Lung microvascular endothelial cell (primary cell): ENCODE results near the gene AK4. TPM values are rescaled to one million over a fixed set of nuclear protein-coding genes. Genes with fewer than 3 reads are reported as not detected.
A peak's percentile ranks its signal among the peaks of the same experiment; 100 is the strongest.

ENCODE experiments used
- DNase-seq, 2 donors: peaks; one replicate each; pipeline versions ENCODE4 v3.0.0 to v3.0.0-alpha.2; 2010; ENCODE audit warnings: low read depth in 2 of 2
- total RNA-seq: library from RNA; depleted of rRNA; stranded (reverse); fragments of >200 nt; gene quantifications from 2 replicates; pipeline ENCODE4 v1.2.1, GENCODE V29; 2014

Gene AK4
- total RNA-seq, 1 donor from 2014 or later = 26.4 TPM

DNA sequence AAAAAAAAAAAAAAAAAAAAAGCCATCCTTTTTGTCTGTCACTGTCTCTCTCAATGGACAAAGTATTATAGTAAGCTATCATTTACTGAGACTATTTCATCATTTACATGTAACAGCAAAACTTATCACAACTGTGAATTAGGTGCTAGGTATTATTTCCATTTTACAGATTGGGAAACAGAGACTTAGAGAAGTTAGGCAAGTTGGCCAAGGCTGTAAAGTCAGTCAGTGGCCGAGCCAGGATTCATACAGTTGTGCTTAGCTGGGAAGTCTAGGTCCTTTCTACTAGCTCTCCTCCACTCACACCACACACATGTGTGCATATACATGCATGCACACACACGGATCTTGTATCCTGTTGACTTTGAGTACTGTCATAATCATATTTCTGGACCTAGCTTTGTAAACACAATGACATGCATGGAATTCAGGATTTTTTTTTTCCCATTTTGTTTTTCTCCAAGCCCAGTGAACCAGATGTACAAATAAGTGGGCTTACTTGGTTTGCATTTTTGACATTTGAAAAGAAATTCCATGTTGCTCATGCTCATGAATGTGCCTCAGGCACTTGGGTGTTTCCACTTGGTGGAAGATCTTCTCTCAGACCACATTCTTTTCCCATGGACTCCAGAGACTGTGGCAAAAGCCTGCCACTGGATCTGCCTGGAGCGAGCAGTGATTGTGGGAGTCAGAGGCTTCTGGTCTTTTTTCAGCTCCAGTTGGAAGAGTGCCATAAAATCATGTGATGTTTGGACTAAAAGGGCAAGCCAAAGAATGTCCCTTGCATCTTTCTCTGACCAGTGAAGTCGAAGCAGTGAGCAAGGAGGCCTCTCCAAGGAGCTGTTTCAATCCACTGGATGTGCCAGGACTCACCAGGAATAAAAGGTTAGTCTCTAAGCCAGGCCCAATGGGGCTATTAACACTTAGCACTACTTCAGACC lies 99.7 kb downstream of the AK4 start:
- peak; percentile 30 to 38 for DNase-seq

- DNase-seq = no peak
These were observed 102.8 kb downstream of the AK4 start for GRCh38 chr1:65250826-65251225.

GRCh38 chr1:65253800-65254319 lies 105.9 kb downstream of the AK4 start:
- DNase-seq = no peak

- DNase-seq = peak; percentile 62 to 84
These were observed 106.5 kb downstream of the AK4 start for GRCh38 chr1:65254320-65255034.

GRCh38 chr1:65255035-65255655 lies 107.1 kb downstream of the AK4 start:
- DNase-seq = peak; percentile 19 to 31

- DNase-seq = no peak
These were observed 107.7 kb downstream of the AK4 start for GRCh38 chr1:65255656-65256050.

- DNase-seq = no peak
These were observed 109.1 kb downstream of the AK4 start for GRCh38 chr1:65256860-65257708.

DNA sequence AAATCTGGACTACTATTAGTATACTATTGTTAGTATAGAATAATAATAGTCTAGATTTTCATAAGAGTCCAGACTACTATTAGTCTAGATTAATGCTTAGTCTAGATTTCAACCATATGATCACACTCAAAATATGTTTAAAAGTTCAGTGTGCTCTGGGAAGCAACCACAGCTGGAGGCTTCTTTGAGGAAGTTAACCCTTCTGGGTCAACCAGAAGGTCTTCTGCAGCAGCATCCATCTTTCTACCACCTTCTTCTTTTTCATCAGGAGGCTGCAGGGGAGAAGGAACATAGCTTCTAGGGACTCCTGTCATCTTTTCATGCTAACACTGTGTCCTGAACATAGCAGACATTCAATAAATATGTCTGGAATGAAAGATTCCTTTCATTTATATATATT lies 110.1 kb downstream of the AK4 start:
- no peak for DNase-seq

- no peak for DNase-seq
These were observed 111.8 kb downstream of the AK4 start for GRCh38 chr1:65259816-65260215.

DNA sequence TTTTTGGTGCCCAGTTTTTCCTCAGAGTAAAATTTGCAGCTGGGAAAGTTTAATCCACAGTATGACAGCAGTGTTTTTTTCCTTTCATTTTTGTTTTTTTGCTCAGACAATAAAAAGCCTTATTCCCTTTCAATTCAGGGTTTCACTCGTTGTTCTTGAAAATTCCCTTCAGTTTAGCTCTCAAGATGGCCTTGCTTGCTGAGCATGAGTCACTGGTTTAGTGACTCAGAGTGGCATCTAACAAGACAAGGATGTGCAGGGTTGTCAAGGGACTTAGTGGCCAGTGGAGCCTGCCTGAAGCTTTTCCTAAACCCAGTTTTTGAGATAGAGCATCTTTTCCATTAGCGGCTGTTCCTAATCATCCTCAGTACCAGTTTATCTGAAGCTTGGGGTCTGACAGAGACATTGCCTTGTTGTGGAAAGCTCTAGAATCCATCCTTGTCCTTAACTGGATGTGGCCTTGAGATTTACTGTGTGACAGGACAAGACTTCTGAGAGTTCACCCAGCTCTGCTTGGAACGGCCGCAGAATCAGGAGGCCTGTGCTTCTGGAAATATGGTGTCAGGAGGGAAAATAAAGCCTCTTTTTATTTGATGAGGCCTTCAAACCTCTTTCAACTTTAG lies 113.0 kb downstream of the AK4 start:
- DNase-seq = peak in 1 of 2 donors; percentile 62

GRCh38 chr1:65263286-65263685 lies 115.3 kb downstream of the AK4 start:
- DNase-seq = no peak

DNA sequence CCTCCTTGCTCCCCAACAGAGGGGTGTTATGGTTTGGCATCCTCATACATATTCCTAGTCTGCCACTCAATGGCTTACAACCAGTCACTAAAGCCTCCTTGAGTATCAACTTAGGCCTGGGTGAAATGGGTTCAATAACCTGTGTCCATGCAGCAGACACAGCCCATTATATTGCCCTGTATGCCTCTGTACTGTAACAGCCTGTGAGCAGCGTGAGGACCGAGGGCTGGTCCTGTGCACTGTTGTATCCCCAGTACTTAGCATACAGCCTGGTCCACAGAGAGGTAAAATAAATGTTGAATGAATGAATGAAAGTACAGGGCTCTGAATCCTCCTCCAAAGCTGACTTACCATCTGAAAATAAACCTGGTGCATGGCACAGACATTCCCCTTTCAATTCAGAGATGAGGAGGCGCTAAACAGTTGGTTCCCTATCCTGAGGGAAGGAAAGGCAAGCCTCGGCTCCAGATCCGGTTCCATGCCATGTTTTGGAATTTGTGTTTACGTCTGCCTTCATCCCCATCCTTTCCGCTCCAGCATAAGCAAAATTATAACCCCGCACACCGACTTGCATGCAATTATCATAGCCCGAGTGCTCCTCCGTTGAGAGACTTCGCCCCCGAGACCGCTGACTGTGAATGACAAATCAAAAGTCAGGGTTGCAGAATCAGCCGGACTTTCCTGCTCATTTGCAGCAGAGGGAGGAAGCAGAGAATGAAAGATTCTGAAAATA lies 116.4 kb downstream of the AK4 start:
- peak; percentile 42 to 56 for DNase-seq

GRCh38 chr1:65265296-65265650 lies 117.3 kb downstream of the AK4 start:
- DNase-seq = peak in 1 of 2 donors; percentile 6

DNA sequence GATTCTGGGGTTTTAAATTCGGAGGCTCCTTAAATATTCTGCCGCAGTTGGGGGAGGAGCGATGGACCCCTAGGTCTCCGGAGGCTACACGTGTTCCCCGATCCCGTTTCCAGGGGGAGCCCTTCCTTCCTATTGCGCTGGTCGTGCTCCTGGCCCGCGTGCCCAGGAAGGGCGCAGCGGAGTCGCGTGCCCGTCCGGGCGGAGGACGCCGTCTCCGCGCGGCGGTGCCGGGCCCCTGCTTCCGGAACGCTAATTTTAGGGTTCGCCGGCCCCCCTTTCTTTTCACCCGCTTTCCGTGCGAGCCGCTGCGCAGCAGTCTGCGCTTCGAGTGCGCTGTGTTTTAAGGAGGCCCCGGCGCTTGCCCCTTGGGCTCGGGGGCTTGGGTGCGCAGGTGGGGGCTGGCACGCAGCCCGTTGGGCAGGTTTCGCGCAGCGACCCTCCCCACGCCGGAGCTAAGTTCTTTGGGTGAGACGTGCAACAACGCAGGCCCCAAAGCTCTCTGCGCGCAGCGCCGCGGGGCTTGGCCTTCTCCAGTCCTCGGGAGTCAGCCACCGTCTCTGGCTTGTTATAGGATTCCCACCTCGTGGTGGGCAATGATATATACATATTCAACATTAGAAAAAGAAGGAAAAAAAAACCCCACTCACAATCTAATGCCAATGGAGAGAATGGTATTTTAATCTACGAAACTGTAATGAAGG lies 117.8 kb downstream of the AK4 start:
- peak; percentile 20 to 47 for DNase-seq

DNA sequence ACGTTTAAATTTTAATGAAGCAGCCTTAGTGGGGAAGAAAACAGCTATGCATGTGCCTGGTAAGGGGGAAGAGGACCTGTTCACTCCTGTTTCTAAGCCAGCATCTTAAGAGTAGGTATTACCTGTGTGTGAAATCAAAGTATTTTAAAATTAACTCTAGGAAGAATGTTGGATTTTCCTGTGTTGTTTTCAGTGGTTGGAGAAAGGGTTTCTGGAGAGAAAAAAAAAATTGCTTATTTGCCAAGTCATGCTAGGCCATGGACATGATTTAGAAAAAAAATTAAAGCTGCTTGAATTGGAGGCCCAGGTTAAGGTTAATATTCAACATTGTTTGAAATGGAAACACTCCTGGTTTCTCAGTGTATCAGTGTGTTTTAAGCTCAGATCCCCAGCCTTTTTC lies 118.5 kb downstream of the AK4 start:
- no peak for DNase-seq

- DNase-seq = no peak
These were observed 119.3 kb downstream of the AK4 start for GRCh38 chr1:65267271-65267670.

DNA sequence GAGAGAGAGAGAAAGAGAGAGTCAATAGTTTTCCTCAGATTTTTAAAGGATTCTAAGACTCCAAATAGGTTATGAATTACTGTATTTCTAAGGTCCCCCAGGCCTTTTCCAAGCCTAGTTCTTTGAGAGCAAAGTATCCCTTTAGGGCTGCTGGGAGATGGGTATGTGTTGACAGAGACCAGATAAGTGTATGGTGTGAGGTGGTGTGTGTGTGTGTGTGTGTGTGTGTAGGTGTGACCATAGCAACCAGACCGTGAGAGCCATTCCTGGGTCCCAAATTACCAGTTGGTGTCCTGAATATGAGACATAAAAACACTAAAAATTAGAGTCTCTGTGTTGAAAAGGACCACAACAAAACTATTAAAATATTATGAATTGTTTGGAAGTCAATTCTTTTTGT lies 119.7 kb downstream of the AK4 start:
- no peak for DNase-seq

GRCh38 chr1:65269612-65270011 lies 121.6 kb downstream of the AK4 start:
- DNase-seq = no peak

DNA sequence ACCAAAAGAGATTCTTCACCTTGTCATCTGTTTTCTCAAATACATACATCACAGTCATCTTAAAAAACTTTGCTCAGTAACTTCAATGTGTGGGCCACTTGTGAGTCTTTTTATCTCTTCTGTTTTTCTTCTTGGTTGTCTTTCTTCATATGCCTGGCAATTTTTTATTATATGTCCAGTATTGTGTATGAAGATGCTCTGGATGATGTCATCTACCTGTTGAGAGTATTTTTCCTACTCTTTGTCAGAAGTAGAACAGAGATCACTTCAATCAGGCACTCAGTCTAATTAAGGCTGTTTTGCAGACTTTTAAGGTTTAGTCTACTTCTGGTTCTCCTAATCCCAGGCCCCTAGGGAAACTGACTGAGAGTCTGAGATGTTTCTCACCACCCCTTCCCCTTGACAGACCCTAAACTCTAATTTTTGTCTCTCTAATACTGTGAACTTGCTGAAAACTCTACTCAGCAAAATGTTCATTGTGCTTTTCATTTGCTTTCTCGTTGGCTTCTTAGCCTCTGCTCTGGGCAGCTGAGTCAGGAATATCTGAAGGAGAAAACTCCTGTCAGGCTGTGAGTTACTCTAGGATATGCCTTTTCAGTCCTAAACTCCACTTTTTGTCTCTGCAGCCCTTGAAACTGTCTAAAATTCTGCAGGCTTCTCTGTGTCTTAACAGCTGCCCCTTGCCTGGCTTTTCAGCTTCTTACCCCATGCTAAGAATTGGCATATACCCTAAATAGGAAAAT lies 128.4 kb downstream of the AK4 start:
- DNase-seq = no peak
